Effector memory CD8-positive, alpha-beta T cell (primary cell): ENCODE measurements around the gene BCL2L15.

Experiments
- ATAC-seq: fragments of 150-1000 bp; cut with Tn5 transposase; replicated peaks from 2 replicates; pipeline ENCODE4 v1.10.0; 2021; ENCODE audit warnings: mild to moderate bottlenecking, moderate library complexity
- DNase-seq, 3 experiments: peaks; one replicate each; pipeline ENCODE4 v3.0.0; 2021
- H3K27ac Mint-ChIP-seq, 2 donors: one replicate each; pipeline ENCODE4 v1.8.0; 2022; ENCODE audit warnings: mild to moderate bottlenecking in 2 of 2, mixed read lengths in 2 of 2, moderate library complexity in 2 of 2
- H3K27me3 Mint-ChIP-seq, 2 donors: one replicate each; pipeline ENCODE4 v1.8.0; 2022; ENCODE audit warnings: mixed read lengths in 2 of 2
- H3K36me3 Mint-ChIP-seq: one replicate; pipeline ENCODE4 v1.8.0; 2022; ENCODE audit warnings: mild to moderate bottlenecking, moderate library complexity, mixed read lengths; ENCODE audit not compliant: insufficient read depth
- H3K4me1 Mint-ChIP-seq, 2 donors: one replicate each; pipeline ENCODE4 v1.8.0; 2022; ENCODE audit warnings: low read depth in 2 of 2, mixed read lengths in 2 of 2
- H3K4me3 Mint-ChIP-seq, 2 donors: one replicate each; pipeline ENCODE4 v1.8.0; 2022; ENCODE audit warnings: mild to moderate bottlenecking in 2 of 2, mixed read lengths in 2 of 2, moderate library complexity in 2 of 2
- H3K9me3 Mint-ChIP-seq, 2 donors: one replicate each; pipeline ENCODE4 v1.8.0; 2022; ENCODE audit warnings: mixed read lengths in 2 of 2

The BCL2L15 gene

DNA sequence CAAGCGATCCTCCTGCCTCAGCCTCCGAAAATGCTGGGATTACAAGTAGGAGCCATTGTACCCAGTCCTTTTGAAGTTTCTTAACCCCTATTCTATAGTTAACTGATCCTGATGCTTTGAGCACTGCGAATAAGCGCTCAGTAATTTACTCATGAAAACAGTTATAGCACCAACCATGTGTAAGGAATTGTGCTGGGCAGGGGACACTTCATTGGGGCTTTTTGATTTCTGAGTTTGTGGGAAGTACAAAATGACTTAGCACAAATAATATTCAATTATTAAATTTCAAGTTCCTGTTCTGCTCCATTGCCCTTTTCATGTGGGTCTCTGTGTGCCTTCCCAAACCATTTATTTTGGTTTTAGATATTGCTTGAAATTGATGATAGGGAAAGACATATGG lies 35.6 kb upstream of the BCL2L15 start:
- Mint-ChIP-seq H3K4me3 (no peak overlapping the region), H3K36me3 (peaks cover 8% of the 10 kb centered on the region), H3K9me3 (no peaks in the 10 kb centered on the region), H3K27me3 (no peaks in the 10 kb centered on the region), H3K27ac (no peak overlapping the region), H3K4me1 (peaks cover 3 to 4% of the 10 kb centered on the region in 2 donors)
- no peak for DNase-seq
- no peak for ATAC-seq

DNA sequence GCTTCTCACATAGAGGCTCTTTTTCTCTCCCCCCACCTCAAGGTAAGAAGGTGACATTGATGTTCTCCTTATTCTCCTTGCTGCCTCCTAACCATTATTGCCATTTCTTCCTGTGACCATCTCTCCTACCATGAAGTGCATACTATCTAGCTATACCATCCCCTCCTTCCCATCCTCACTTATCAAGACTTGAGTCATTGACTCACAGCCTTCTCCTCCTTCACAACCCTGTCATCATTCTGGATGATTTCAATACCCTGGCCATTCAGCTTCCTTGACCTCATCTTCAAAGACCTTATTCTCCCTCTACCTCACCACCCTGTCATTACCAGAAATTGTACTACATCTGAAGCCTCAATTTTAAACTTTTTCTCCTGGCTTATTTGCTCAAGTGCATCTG lies 30.9 kb upstream of the BCL2L15 start:
- no peak for DNase-seq
- no peaks in the 10 kb centered on the region for H3K27me3 Mint-ChIP-seq
- no peaks in the 10 kb centered on the region for H3K36me3 Mint-ChIP-seq
- no peak overlapping the region for H3K27ac Mint-ChIP-seq
- no peaks in the 10 kb centered on the region for H3K9me3 Mint-ChIP-seq
- peaks cover 0 to 5% of the 10 kb centered on the region in 2 donors for H3K4me1 Mint-ChIP-seq
- H3K4me3 Mint-ChIP-seq: no peak overlapping the region
- ATAC-seq: no peak

DNA sequence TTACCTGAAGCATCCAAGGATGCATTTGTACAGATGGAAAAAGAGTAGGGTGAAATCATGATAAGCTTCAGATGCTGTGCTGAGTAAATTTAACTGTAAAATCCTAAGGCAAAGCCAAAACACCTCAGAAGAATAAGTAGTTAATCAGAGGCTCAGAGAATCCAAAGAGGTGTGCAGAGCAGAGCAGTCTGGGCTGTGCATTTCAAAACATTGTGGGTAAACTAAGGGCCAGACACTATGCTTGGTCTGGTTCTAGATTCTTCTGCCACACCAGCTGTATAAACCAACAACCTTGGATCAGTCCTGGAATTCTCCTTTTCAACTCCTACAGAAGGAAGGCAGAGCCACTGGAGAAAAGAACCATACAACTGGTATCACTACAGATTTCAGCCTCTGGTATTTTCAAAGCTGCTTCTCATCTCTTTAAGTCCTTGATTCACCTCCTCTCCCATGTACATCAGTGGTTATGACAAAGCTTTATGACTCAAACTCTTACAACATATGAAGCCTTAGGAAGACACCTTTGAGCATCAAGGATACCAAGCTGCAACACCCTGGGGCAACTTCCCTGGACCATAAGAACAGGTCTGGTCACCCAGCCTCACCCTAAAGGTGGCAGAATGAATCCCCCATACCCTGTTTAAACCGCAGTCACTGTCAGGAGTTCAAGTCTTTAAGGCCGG lies 30.2 kb upstream of the BCL2L15 start:
- ATAC-seq: no peak
- Mint-ChIP-seq H3K27ac (no peak overlapping the region), H3K36me3 (peaks cover 3% of the 10 kb centered on the region), H3K9me3 (no peaks in the 10 kb centered on the region), H3K4me3 (no peak overlapping the region), H3K4me1 (peaks cover 0 to 5% of the 10 kb centered on the region in 2 donors), H3K27me3 (no peaks in the 10 kb centered on the region)
- no peak for DNase-seq

DNA sequence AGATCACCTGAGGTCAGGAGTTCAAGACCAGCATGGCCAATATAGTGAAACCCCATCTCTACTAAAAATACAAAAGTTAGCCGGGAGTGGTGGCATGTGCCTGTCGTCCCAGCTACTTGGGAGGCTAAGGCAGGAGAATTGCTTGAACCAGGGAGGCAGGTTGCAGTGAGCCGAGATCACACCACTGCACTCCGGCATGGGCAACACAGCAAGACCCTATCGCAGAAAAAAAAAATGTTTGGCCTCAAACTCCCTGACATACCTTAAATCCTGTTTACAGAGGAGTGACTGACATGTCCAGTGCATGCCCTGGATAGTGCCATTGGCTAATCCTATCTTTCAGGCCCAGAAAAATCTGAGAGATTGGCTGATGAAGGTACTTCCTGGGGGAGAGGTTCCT lies 29.6 kb upstream of the BCL2L15 start:
- ATAC-seq (no peak), DNase-seq (no peak)
- Mint-ChIP-seq H3K27me3 (no peaks in the 10 kb centered on the region), H3K27ac (no peak overlapping the region), H3K4me3 (no peak overlapping the region), H3K36me3 (peaks cover 4% of the 10 kb centered on the region), H3K4me1 (peaks cover 0 to 5% of the 10 kb centered on the region in 2 donors), H3K9me3 (no peaks in the 10 kb centered on the region)

DNA sequence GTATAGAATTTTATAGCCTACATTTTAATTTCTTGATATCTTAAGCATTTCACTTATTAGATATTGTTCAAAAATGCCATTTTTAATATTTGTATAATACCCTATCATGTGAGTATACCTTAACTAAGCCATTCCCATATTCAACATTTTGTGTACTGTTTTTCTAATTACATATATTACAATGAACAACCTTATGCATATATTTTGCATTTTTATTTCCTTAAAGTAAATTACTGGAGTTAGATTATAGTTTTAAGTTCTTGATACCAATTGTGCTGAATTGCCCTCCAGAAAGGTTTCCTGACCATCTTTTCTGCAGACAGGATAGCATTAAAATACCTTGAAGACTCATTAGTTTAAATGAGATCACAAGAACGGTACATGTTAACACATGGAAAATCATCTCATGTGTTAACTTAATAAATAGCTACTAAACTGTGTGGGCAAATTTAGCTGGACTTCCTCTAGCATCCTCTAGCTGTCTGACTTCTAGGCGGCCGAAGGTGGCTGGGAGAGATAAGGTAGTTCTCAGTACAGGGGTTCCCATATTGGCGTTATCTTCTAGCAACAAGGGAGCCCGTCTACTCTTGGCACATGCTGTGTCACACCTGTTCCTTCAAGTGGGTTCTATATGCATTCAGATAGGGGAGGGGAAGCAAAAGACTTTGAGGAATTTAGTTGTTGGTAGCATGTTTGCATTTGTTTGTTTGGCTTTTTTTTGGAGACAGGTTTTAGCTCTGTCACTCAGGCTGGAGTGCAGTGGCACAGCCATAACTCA lies 26.7 kb upstream of the BCL2L15 start:
- Mint-ChIP-seq H3K9me3 (no peaks in the 10 kb centered on the region), H3K36me3 (peaks cover 12% of the 10 kb centered on the region), H3K4me1 (peaks cover 0 to 5% of the 10 kb centered on the region in 2 donors), H3K27me3 (no peaks in the 10 kb centered on the region), H3K4me3 (no peak overlapping the region), H3K27ac (no peak overlapping the region)
- ATAC-seq: no peak
- DNase-seq: no peak

DNA sequence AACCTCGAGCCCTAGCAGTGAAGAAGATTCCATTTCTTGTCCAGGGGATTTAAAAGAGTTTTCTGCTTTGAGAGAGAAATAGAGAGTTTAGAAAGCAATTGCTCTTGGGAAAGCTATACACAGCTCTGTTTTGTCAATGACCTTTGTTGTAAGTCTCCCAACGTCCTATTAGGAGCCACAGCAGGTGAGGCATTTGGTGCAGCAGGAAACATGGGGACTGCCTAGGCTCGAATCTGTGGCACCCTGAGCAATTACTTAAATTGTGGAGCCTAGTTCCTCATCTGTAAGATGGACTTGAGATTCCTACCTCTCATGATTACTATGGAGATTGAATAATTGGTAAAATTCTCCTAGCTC lies 25.9 kb upstream of the BCL2L15 start:
- DNase-seq (no peak), ATAC-seq (no peak)
- Mint-ChIP-seq H3K4me1 (peaks cover 2 to 5% of the 10 kb centered on the region in 2 donors), H3K27ac (no peak overlapping the region), H3K9me3 (no peaks in the 10 kb centered on the region), H3K27me3 (no peaks in the 10 kb centered on the region), H3K4me3 (no peak overlapping the region), H3K36me3 (peaks cover 15% of the 10 kb centered on the region)

DNA sequence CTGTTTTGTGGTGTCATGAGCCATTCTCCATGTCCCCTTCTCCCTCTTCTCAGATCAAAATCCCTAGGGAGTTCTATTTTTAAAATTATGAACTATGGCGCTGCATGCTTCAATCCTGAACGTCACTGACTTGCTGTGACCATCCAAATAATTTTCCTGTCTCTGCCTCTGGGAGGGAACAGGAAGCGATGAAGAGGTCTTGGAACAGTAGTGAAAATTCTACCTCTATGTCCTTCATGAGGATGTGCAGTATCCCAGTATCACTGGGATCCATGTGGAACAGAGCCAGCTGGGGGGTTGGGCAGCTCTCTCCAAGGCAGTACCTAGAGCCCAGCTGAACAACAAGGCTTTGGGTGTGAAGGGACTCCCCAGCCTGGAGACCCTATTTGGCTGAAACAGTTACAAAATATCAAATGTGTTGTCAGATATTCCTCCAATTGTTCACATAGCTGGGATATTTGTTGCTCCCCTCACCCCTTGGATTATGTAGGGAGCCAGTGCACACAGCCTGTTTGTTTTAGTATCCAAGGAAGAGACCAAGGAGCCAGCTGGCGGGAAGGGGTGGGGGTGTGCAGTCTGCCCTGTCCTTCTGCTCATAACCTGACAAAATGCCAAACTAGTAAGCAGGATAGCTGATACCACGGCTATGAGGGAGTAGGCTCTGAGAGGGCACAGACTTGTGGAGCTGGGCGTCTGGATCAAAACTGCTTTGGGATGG lies 25.4 kb upstream of the BCL2L15 start:
- Mint-ChIP-seq H3K36me3 (peaks cover 18% of the 10 kb centered on the region), H3K4me3 (no peak overlapping the region), H3K27me3 (no peaks in the 10 kb centered on the region), H3K27ac (no peak overlapping the region), H3K4me1 (peaks cover 2 to 5% of the 10 kb centered on the region in 2 donors), H3K9me3 (no peaks in the 10 kb centered on the region)
- ATAC-seq (no peak), DNase-seq (no peak)

DNA sequence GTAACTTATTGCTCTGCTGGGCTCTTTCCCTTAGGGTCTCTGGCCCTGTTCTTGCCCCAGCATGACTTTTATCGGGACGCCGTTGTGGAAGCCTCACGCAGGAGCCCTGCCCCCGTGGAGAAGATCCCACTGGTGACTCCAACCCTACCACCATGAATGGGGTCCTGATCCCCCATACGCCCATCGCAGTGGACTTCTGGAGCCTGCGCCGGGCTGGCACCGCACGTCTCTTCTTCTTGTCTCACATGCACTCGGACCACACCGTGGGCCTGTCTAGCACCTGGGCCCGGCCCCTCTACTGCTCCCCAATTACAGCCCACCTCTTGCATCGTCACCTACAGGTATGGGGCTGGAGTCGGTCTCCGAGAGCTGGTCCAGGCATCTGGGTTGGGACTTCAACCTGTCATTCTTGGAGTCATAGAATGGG lies 18.1 kb upstream of the BCL2L15 start:
- ATAC-seq (no peak), DNase-seq (no peak)
- Mint-ChIP-seq H3K36me3 (peaks cover 26% of the 10 kb centered on the region), H3K4me1 (peaks cover 37 to 42% of the 10 kb centered on the region in 2 donors), H3K4me3 (peak overlapping the region; percentile 89 to 91), H3K9me3 (no peaks in the 10 kb centered on the region), H3K27ac (peak overlapping the region; percentile 97 to 98), H3K27me3 (no peaks in the 10 kb centered on the region)

DNA sequence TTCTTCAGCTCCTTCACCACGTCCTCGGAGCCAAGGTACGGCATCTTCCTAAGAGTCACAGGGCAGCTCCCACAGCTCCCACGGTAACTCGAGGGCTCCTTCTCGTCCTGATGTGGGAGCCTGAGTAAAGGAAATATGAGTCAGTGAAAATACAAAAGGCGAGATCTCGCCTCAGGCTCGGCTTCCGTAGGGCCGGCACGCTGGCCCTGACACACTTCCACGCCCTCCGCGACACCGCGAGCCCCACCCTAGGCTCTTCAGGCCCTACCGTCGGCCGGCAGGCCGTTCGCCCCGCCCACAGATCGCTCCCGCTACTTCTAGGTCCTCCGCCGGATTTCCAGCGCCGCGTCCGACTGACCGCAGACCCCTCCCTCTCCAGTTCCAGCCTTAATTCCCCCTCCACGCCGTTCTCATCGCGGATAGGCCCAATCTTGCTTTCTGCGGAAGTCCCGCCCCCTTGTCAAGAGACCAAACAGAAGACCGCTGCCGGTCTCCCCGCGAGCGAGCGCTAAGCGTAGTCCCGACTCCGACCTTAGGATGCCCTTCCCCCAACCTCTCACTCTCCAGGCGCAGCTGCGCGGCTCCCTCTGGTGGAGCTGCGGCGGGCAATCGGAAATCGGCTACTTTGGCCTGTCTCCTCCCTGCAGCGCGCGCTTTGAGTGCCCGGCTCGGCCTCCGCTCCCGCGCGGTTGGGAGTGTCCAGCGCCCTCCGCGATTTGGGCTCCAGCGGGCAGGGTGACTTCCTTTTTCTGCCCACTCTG lies 17.5 kb upstream of the BCL2L15 start, which contains the start of the genes AP4B1 and DCLRE1B:
AP4B1 (minus strand) TSS at position 126 of the 761 bp plus-strand sequence; CDS start at position 44, 82 bp downstream.
DCLRE1B (plus strand) TSS at position 653 of the 761 bp plus-strand sequence. CDS start 261 bp downstream, outside the sequence.
- peaks cover 28% of the 10 kb centered on the region for H3K36me3 Mint-ChIP-seq
- peak within 1 kb of the TSS; percentile 89 to 91 for H3K4me3 Mint-ChIP-seq
- no peaks in the 10 kb centered on the region for H3K27me3 Mint-ChIP-seq
- no peaks in the 10 kb centered on the region for H3K9me3 Mint-ChIP-seq
- peaks cover 37 to 48% of the 10 kb centered on the region in 2 donors for H3K4me1 Mint-ChIP-seq
- H3K27ac Mint-ChIP-seq: peak within 1 kb of the TSS; percentile 97 to 98
- ATAC-seq (peak; percentile 87), DNase-seq (peak; percentile 94 to 95 (median 95))

DNA sequence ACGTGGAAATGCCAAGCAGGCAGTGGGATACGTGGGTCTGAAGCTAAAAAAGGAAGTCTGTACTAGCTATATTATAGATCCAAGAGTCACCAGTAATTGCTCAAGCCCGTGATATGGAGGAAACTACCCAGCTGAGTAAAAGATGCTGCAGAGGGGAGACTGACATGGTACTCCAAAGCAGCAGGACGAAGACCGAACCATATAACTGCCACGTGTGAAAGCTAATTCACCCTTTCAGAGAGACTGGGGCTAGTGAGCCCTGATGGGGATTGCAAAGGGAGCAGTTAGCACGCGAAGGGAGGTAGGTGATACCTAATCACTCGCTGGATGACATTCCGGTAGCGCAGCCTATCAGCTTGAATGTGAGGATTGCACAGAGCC lies 16.9 kb upstream of the BCL2L15 start:
- ATAC-seq (peak; percentile 33), DNase-seq (peak in 1 of 3 experiments; percentile 46)
- peaks cover 41 to 53% of the 10 kb centered on the region in 2 donors for H3K4me1 Mint-ChIP-seq

DNA sequence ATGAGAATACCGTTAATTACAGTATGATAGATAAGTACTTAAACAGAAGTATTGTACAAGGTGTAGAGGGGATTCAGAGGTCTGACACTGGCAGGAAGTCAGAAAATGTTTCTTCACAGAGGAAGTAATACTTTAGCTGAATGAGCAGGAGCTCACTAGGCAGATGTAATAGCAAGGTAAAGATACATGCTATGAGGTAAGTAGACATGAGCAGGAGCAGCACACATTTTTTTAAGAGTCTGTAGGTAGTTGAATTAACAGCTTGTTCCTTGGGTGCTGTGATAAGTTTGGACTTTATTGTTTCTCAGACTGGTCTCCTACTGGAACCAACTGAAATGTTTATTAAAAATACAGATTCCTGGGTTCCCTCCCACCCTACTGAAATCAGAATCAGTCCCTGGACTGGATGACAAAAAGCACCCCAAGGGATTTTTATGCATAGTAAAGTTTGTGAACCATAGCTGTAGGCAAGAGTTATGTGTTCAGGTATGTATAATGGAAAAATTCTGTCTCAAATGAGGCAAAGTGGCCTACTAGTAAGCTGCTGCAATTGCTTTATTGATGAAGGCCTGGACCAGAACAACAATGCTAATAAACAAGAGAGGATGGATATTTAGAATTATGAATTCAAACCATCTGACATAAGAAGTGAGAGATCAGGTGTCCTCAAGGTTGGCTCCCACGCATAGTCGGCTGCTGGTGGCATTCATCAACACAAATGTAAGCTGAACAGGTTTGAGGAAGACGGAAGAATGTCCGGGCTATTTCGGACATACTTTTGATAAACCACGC lies 16.3 kb upstream of the BCL2L15 start:
- Mint-ChIP-seq H3K36me3 (peaks cover 38% of the 10 kb centered on the region), H3K4me3 (peak overlapping the region; percentile 89 to 91), H3K4me1 (peaks cover 40 to 56% of the 10 kb centered on the region in 2 donors), H3K27ac (peak overlapping the region; percentile 97 to 98), H3K9me3 (no peaks in the 10 kb centered on the region), H3K27me3 (no peaks in the 10 kb centered on the region)
- DNase-seq: peak; percentile 3 to 17 (median 4)
- no peak for ATAC-seq

More for the DNA sequence above, 16.9 kb upstream of the BCL2L15 start:
- H3K9me3 Mint-ChIP-seq: no peaks in the 10 kb centered on the region
- peak overlapping the region; percentile 97 to 98 for H3K27ac Mint-ChIP-seq
- no peaks in the 10 kb centered on the region for H3K27me3 Mint-ChIP-seq
- H3K4me3 Mint-ChIP-seq: peak overlapping the region; percentile 89 to 91
- H3K36me3 Mint-ChIP-seq: peaks cover 34% of the 10 kb centered on the region

DNA sequence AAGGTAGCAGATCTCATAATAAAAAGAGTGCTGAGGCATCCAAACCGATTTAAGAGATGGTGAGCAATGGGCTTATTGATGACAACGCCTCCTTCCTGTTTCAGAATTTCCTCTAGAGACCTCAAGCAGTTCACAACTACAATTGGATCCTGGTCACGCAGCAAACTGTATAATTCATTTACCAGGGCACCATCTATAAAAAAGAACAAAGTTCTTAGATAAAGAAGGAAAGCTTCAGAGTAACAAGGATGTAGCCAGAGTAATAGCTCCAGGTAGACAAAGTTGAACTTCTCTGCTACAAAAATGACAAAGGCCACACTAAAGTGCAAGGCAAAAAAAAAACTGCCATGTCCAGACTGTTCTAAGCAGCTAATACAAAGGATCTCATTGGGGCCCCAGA lies 13.8 kb upstream of the BCL2L15 start:
- Mint-ChIP-seq H3K4me3 (no peak overlapping the region), H3K27ac (peak overlapping the region; percentile 65 to 98), H3K27me3 (no peaks in the 10 kb centered on the region), H3K9me3 (no peaks in the 10 kb centered on the region), H3K36me3 (peaks cover 56% of the 10 kb centered on the region), H3K4me1 (peaks cover 40 to 68% of the 10 kb centered on the region in 2 donors)
- no peak for DNase-seq
- no peak for ATAC-seq
